HG02885 (cell line): Measurements from ENCODE around the gene IFI30.
A peak's percentile ranks its signal among the peaks of the same experiment; 100 is the strongest.
"Not testable (repeated sequence)": the region's sequence is repeated elsewhere in the genome, so short reads cannot be mapped to it uniquely, and the experiment has no call there.

Source experiments
- ATAC-seq: cut with Tn5 transposase; IDR thresholded peaks from one replicate; pipeline ENCODE4 v1.9.1; 2021; ENCODE audit warnings: mild to moderate bottlenecking; ENCODE audit not compliant: unreplicated experiment, poor library complexity

IFI30 gene

DNA sequence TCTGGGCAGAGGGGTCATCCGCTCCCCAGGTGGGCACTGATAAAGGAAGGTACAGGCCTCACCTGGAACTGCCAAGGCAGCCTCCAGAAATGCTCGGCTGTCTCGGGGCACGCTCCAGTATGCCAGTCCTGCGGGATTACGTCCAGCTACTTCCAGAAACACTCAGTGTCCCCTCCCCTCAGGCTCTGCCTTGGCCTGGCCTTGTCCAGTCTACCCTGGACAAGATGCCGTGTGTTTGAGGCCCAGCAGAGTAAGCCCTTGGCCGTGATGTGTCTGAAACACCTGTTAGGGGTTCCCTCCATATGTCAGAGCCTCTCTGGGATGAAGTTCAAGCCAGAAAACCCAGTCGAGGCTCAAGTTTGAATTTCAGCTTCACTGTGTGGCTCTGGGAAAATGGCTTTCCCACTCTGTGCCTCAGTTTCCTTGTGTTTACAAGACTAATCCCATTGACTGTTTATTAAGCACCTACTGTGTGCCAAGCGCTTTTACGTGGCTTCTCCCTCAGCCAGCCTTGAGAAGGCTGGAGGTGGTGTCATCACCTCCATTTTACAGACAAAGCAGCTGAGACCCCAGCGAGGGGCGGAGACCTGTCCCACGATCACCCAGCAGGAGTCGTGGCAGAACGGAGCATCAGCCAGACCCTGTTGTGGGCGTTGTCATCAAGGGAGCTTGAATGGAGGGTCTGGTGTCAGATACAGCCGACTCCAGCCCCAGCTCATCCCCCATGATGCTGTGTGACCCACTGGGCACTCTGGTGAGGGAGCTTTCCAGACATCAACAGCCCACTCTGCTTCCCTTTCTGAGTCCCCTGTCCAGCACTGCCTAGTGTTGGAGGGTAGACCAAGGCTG, 22.6 kb upstream of the IFI30 start:
- ATAC-seq = no peak

- peak; percentile 70 for ATAC-seq
Measured at GRCh38 chr19:18152442-18152816, 21.2 kb upstream of the IFI30 start.

GRCh38 chr19:18152817-18153555, 20.6 kb upstream of the IFI30 start, which contains the start of gene PIK3R2:
Gene PIK3R2 (plus strand): TSS chr19:18153163. CDS start chr19:18155880, 2,717 bp downstream.
- ATAC-seq = peak; percentile 77

- no peak for ATAC-seq
Measured at GRCh38 chr19:18153556-18154134, 20.0 kb upstream of the IFI30 start.

GRCh38 chr19:18155095-18156087, 18.2 kb upstream of the IFI30 start:
- ATAC-seq = no peak

DNA sequence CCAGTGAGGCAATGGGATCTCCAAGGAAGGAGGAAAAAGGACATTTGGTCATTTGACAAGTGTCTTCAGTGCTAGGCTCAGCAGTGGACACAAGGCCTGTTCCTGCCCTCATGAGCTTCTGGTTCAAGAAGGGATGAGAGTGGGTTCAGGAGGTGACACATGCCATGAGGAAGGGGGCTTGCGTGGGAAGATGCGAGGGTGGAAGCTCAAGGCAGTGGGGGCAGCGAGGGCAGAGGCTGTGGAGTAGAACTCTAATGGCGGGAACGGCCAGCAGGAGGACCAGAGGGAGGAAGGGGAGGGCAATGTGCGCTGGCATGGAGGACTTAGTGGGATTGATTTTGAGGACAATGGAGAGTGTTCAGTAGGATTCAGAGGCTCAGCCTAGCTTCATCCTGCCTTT, 17.3 kb upstream of the IFI30 start:
- no peak for ATAC-seq

- no peak for ATAC-seq
Measured at GRCh38 chr19:18156841-18157464, 16.7 kb upstream of the IFI30 start.

GRCh38 chr19:18157465-18158063, 16.0 kb upstream of the IFI30 start:
- no peak for ATAC-seq

DNA sequence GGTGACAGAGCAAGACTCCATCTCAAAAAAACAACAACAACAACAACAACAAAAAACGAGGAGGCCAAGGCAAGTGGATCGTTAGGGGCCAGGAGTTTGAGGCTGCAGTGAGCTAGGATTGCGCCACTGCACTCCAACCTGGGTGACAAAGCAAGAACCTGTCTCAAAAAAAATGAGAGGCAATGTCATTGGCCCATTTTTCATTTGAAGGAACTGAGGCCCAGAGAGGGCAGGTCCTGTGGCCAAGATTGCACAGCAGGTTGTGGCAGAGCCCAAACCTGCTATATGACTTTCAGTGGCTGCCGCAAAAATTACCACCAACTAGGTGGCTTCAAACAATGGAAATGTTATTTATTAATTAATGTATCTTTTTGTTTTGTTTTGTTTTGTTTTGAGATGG, 15.1 kb upstream of the IFI30 start:
- ATAC-seq = no peak

DNA sequence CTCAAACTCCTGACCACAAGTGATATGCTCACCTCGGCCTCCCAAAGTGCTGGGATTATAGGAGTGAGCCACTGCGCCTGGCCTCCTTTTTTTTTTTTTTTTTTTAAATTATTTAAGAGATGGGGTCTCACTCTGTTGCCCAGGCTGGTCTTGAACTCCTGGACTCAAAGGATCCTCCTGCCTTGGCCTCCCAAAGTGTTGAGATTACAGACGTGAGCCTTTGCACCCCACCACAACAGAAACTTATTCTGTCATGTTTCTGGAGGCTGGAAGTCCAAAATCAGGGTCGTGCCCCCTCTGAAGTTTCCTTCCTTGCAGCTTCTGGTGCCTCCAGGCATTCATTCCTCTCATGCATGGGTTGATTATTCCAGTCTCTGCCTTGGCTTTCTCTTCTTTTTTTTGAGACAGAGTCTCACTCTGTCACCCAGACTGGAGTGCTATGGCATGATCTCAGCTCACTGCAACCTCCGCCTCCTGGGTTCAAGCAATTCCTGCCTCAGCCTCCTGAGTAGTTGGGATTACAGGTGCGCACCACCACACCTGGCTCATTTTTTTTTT, 14.5 kb upstream of the IFI30 start:
- ATAC-seq = not testable (repeated sequence)

DNA sequence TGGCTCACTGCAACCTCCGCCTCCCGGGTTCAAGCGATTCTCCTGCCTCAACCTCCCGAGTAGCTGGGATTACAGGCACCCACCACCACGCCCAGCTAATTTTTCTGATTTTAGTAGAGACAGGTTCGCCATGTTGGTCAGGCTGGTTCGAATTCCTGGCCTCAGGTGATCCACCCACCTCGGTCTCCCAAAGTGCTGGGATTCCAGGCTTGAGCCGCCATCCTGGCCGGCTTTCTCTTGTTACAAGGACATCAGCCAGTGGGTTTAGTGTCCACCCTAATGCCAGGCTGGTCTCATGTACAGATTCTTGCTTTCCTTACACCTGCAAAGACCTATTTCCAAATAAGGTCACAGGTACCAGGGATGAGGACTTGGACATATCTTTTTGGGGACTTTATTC, 13.8 kb upstream of the IFI30 start:
- no peak for ATAC-seq

- no peak for ATAC-seq
Measured at GRCh38 chr19:18160493-18160970, 13.1 kb upstream of the IFI30 start.

DNA sequence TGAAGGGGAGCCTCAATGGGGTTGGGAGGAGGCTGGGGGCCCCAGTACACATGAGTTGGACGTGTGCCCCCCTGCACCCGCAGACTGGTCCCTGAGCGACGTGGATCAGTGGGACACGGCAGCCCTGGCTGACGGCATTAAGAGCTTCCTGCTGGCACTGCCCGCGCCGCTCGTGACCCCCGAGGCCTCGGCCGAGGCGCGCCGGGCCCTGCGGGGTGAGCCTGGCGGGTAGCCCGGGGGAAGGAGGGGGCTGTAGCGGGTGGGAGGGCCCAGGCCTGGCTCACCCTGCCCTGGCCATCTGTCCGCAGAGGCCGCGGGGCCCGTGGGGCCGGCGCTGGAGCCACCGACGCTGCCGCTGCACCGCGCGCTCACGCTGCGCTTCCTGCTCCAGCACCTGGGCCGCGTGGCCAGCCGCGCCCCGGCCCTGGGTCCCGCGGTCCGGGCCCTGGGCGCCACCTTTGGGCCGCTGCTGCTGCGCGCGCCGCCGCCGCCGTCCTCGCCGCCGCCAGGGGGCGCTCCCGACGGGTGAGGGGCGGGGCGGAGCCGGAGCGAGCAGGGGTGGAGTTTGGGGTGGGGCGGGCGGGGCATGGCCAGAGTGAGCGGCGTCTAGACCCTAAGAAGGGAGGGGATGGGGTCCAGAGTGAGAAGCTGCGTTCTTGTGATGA, 12.5 kb upstream of the IFI30 start:
- ATAC-seq = peak; percentile 82

DNA sequence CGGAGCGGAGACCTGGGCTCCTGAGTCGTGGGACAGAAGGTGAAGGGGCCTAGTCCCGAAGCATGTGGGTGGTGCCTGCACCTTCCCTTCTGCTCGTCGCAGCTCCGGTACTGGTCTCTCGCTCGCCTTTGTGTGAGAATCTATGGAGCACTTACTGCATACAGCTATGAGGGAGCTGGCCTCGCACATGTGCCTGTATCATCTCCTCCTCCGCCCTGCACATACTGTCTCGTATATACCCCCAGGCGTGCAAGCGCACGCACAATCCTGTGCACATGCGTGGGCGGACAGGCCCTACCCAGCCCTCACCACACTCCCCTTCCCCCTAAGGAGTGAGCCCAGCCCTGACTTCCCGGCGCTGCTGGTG, 12.0 kb upstream of the IFI30 start:
- peak; percentile 12 for ATAC-seq

GRCh38 chr19:18164072-18164471, 9.5 kb upstream of the IFI30 start:
- no peak for ATAC-seq

GRCh38 chr19:18165794-18166544, 7.6 kb upstream of the IFI30 start:
- ATAC-seq = no peak

DNA sequence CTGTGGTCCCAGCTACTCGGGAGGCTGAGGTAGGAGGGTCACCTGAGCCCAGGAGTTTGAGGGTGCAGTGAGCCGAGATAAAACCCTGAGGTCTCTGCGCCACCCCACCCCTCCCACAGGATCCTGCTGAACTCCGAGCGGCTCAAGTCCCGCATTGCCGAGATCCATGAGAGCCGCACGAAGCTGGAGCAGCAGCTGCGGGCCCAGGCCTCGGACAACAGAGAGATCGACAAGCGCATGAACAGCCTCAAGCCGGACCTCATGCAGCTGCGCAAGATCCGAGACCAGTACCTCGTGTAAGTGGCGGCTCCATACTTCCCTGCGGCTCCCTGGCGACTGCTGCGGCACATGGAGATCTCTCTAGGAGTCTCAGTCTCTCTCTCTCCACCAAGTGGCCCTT, 6.6 kb upstream of the IFI30 start:
- ATAC-seq = no peak
